GM20000 (cell line): ENCODE measurements around the gene NAV2.

Experiments used
- DNase-seq: peaks from one replicate; pipeline ENCODE4 v3.0.0; 2012; ENCODE audit warnings: low spot score
- TF ChIP-seq, protein P1 (sequence below): IDR thresholded peaks from 2 replicates; pipeline ENCODE4 v1.5.1; 2012; ENCODE audit warnings: mild to moderate bottlenecking, control low read depth; ENCODE audit errors: extremely low read depth, missing control alignments

The NAV2 gene

DNA sequence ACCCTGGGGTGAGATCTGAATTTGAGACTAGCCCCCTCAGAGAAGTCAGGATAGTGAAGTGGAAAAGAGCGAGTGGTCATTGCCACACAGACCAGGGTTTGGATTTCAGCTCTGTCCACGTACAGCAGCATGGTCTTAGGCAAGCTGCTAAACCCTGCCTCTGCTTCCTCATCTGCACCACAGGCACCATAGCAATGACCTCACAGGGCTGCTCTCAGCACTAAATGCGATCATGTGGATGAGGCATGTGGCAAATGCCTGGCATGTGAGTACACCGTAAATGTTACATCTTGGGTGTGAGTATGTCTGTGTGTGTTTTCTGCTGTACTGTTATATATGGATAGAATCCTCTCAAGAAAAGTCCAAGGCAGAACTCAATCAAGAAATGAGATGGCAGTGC, 15.8 kb downstream of the NAV2 start:
- no peak for DNase-seq
- TF ChIP-seq, protein P1, sequence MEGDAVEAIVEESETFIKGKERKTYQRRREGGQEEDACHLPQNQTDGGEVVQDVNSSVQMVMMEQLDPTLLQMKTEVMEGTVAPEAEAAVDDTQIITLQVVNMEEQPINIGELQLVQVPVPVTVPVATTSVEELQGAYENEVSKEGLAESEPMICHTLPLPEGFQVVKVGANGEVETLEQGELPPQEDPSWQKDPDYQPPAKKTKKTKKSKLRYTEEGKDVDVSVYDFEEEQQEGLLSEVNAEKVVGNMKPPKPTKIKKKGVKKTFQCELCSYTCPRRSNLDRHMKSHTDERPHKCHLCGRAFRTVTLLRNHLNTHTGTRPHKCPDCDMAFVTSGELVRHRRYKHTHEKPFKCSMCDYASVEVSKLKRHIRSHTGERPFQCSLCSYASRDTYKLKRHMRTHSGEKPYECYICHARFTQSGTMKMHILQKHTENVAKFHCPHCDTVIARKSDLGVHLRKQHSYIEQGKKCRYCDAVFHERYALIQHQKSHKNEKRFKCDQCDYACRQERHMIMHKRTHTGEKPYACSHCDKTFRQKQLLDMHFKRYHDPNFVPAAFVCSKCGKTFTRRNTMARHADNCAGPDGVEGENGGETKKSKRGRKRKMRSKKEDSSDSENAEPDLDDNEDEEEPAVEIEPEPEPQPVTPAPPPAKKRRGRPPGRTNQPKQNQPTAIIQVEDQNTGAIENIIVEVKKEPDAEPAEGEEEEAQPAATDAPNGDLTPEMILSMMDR: no peak

DNA sequence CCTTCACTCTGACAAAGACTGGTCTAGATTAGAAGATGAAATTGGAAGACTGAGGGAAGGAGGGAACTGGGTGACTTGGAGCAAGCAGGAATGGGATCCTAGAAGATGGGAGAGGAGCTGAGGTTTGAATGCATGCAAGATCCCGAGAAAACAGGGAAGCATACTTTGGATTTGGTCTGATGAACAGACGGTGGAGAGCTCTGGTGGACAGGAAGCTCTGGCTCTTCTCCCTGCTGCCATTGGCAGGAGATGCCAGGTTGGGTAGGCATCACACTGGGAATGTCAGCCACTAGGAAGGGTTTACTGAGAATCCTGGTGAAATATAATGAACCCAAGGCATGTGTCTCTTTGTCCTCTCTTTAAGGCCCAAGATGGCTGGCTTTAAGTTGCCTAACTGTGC, 16.5 kb downstream of the NAV2 start:
- no peak for DNase-seq
- TF ChIP-seq, protein P1: no peak

DNA sequence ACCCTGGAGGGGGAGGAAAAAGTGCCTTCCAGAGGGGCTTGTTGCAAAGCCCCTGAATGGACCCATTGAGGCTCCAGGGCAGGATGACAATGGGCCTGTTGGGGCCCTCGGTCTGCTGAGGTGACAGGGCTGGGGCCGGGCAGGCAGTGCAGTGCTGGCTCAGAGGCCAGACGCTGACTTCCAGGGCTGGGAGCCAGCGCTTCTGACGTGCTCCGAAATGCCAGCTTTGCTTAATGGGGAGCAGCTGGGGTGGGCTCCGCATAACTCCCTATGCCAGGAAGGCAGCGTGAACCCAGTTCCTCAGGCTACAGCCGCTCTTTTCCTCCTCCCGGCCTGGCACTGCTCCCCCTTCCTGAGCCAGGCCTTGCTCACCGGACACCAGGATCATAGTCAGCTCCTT, 17.7 kb downstream of the NAV2 start:
- TF ChIP-seq, protein P1: no peak
- no peak for DNase-seq

DNA sequence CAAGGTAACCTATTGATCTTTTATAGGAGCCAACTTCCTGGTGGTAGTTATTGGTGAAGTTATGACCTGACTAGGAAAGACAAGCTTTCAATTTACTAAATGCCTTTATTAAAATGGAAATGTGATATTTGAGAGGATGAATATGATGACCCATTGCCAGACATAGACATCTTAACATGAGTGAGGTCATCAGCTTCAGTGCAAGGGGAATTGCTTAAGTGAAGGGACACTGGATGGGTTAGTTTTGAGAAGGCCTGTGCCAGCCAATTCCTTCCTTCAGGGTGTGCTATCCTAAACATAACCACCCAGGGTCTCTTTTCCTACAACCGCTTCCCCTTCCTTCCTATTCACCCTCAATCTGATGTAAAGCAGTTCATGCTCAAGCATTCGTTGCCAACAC, 21.5 kb downstream of the NAV2 start:
- TF ChIP-seq, protein P1: no peak
- no peak for DNase-seq

DNA sequence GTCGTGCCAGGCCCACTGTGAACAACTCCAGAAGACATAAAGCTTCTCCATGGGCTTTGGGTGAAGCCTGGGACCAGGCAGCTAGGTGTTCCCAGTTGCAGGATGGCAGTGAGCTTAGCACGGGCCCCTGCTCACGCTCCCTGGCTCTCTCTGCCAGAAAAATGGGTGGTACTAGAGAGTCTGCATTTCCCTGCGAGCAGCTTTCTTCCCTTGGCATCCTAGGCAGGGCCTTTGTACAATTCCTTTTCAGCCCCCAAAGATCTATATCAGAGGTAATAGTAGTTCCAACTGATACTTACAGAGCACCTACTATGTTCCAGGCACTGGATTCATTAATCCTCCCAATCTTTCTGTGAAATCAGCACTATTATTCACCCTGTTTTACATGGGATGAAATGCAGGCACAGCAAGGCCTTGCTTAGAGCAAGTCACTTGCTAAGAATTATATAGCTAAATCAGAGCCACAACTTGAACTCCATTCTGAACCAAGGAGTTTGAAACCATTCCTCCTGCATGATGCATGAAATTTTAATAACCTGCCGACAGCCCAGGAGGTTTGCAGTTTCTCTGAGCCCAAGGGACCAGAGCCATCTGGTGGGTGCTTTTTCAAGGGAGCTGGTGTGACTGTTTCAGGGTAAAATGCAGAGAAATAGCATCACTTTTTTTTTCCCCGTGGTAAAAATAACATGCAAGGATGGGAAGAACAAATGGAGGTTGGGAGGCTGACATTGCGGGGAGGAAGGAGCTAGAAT, 22.7 kb downstream of the NAV2 start:
- TF ChIP-seq, protein P1: no peak
- no peak for DNase-seq

DNA sequence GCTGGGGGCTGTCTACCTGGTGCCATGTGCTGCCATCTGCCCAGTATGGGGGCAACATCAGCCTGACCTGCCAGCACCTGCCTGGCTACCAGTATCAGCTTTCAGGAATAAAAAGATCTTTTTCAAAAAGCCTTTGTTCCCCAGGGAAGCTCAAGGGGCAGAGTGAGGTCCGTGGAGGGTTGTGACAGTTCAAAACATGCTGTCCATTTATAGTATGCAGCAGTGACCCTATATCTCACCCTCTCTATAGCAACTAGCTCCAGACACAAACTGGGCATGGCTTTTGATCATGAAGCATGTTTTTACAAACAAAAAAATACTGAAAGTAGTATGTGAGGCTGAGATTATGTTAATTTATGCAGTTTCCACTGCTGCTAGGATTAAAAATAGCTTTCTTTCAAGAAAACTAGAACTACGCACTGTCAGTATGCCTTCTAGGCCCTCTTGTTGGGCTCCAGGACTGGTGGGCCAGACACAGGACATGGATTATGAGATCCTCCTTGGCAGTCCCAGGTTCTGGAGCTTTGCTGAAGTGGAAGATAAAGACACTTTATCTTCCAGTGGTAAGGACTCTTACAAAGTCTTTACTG, 23.4 kb downstream of the NAV2 start:
- no peak for DNase-seq
- TF ChIP-seq, protein P1: no peak

DNA sequence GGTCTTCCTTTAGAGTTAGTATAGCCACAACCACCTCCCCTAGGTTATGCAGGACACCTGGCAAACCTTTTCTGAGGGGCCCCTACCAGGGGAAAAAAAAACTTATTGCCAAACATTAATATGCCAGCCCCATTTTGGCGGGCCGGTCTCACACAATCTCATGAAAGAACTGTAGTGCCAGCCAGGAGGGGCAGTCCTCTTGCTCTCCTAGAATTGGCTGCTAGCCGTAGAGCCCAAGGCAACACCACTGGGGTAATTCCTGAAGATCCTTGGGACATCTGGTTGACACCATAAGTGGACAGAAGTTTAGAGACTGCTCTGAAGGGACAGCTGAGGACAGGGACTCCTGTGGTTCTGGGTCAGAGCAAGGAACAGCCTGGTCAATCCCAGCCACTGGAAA, 24.2 kb downstream of the NAV2 start:
- DNase-seq: no peak
- TF ChIP-seq, protein P1: no peak
